K562 (cell line): ENCODE measurements around the gene SLIT1. TPM values are rescaled to one million over a fixed set of nuclear protein-coding genes. Genes with fewer than 3 reads are reported as not detected.

Experiments
- ATAC-seq: fragments of 200-7000 bp; cut with Tn5 transposase; 3 replicates; pipeline ENCODE4 v1.9.1; 2020; ENCODE audit warnings: moderate library complexity
- BruUV-seq: library from RNA; stranded (reverse); fragments of 400-500 nt; replicated peaks from 2 replicates; lab custom pipeline; 2021; lab: Mats Ljungman, UMichigan
- CTCF ChIA-PET: fragments of 300-600 bp; formaldehyde crosslinking; extraction: SDS; loops from one replicate; lab custom pipeline; 2021; ENCODE audit warnings: low intra/inter-chr PET ratio; lab: Yijun Ruan, JAX
- POLR2A ChIA-PET: fragments of 300-600, 350-650 bp; sonication (Branson Sonifier 250); formaldehyde crosslinking; extraction: SDS; loops from one replicate; lab custom pipeline; 2021; ENCODE audit warnings: antibody characterized with exemption, inconsistent platforms; lab: Yijun Ruan, JAX
- DNase-seq, 4 experiments: peaks; one replicate each; pipeline versions ENCODE4 v3.0.0 to v3.0.0-alpha.2; 2011 to 2018; ENCODE audit warnings: low spot score in 3 of 4, mixed read lengths in 3 of 4; ENCODE audit errors: extremely low read depth in 1 of 4
- FAIRE-seq: peaks from 2 replicates; lab custom pipeline; 2011; peaks lifted over from hg19 to GRCh38; lab: Jason Lieb, UNC
- H2AFZ ChIP-seq: 2 replicates; pipeline ENCODE4 v1.6.0; 2011; ENCODE audit warnings: low read depth, low read length, control low read depth, inconsistent platforms
- H3K27ac ChIP-seq: fragments of 200-600 bp; 3 replicates; pipeline ENCODE4 v1.8.0; 2011; ENCODE audit warnings: low read depth, mild to moderate bottlenecking, control low read depth, inconsistent platforms, low read length, moderate library complexity, mixed read lengths; ENCODE audit errors: extremely low read depth
- H3K27me3 ChIP-seq, 2 experiments: fragments of 300-600 bp in 1 of 2; 2 replicates in 1 of 2; 3 replicates in 1 of 2; pipeline versions ENCODE4 v1.6.0 to v1.8.0; 2011; ENCODE audit warnings: inconsistent platforms in 2 of 2, low read length in 2 of 2, mild to moderate bottlenecking in 1 of 2, mixed read lengths in 1 of 2, moderate library complexity in 1 of 2; ENCODE audit not compliant: control insufficient read depth in 2 of 2, insufficient read depth in 2 of 2
- H3K36me3 ChIP-seq: fragments of 300-600 bp; 3 replicates; pipeline ENCODE4 v1.8.0; 2011; ENCODE audit warnings: mild to moderate bottlenecking, low read length, inconsistent platforms; ENCODE audit not compliant: control insufficient read depth, insufficient read depth
- H3K4me1 ChIP-seq, 2 experiments: fragments of 200-600 bp in 1 of 2; replicated peaks in 1 of 2; 2 replicates in 1 of 2; 3 replicates in 1 of 2; pipeline versions ENCODE4 v1.5.1 to v1.8.0; 2011; ENCODE audit warnings: inconsistent platforms in 2 of 2, low read length in 2 of 2, mild to moderate bottlenecking in 1 of 2, mixed read lengths in 1 of 2, moderate library complexity in 1 of 2; ENCODE audit not compliant: control insufficient read depth in 2 of 2, insufficient read depth in 2 of 2
- H3K4me2 ChIP-seq: 2 replicates; pipeline ENCODE4 v1.6.1; 2011; ENCODE audit warnings: low read length, control low read depth, inconsistent platforms, mixed read lengths; ENCODE audit not compliant: insufficient read depth
- H3K4me3 ChIP-seq: fragments of 200-600 bp; sonication (generic), shearing (Covaris generic); 2 replicates; pipeline ENCODE4 v1.5.1; 2016; ENCODE audit warnings: control low read depth, inconsistent platforms
- H3K79me2 ChIP-seq: fragments of 200-600 bp; 3 replicates; pipeline ENCODE4 v1.8.0; 2011; ENCODE audit warnings: low read length, inconsistent platforms; ENCODE audit not compliant: control insufficient read depth, insufficient read depth
- H3K9ac ChIP-seq, 2 experiments: 2 replicates each; pipeline versions ENCODE4 v1.6.0 to v1.6.1; 2011; ENCODE audit warnings: low read depth in 2 of 2, low read length in 2 of 2, control low read depth in 1 of 2, inconsistent platforms in 1 of 2, mild to moderate bottlenecking in 1 of 2, mixed read lengths in 1 of 2; ENCODE audit not compliant: insufficient read depth in 1 of 2
- H3K9me1 ChIP-seq: one replicate; pipeline ENCODE4 v1.6.0; 2011; ENCODE audit warnings: inconsistent platforms, mild to moderate bottlenecking, low read length, moderate library complexity; ENCODE audit not compliant: control insufficient read depth, insufficient read depth
- H3K9me3 ChIP-seq: replicated peaks from 2 replicates; pipeline ENCODE4 v1.5.1; 2011; ENCODE audit warnings: low read depth, low read length, inconsistent platforms; ENCODE audit not compliant: control insufficient read depth, insufficient read depth
- H4K20me1 ChIP-seq: replicated peaks from 2 replicates; pipeline ENCODE4 v1.6.1; 2011; ENCODE audit warnings: low read length, inconsistent platforms, mixed read lengths; ENCODE audit not compliant: control insufficient read depth, insufficient read depth
- ARHGAP35 ChIP-seq: fragments of 450-650 bp; IDR thresholded peaks from 2 replicates; pipeline ENCODE4 v1.6.1; 2018; ENCODE audit not compliant: partially characterized antibody
- BMI1 ChIP-seq: fragments of 150-350 bp; IDR thresholded peaks from 2 replicates; pipeline ENCODE4 v1.6.1; 2014; ENCODE audit warnings: low read length
- CBX3 ChIP-seq, 2 experiments: IDR thresholded peaks; 1 replicate in 1 of 2; 2 replicates in 1 of 2; pipeline ENCODE4 v1.6.1; 2012; ENCODE audit warnings: inconsistent platforms in 2 of 2, low read length in 2 of 2, borderline replicate concordance in 1 of 2, control low read depth in 1 of 2
- CCAR2 ChIP-seq: fragments of 200-400 bp; formaldehyde crosslinking; IDR thresholded peaks from 2 replicates; pipeline ENCODE4 v1.6.1; 2017; ENCODE audit warnings: mild to moderate bottlenecking, low read depth, low read length
- CREB1 ChIP-seq, 2 experiments: sonication (generic) in 1 of 2; formaldehyde crosslinking in 1 of 2; IDR thresholded peaks; 2 replicates each; pipeline versions ENCODE4 v1.6.1 to v1.8.0; 2012 to 2022; ENCODE audit warnings: inconsistent platforms in 1 of 2, mild to moderate bottlenecking in 1 of 2, missing genetic modification reagents in 1 of 2, moderate library complexity in 1 of 2
- E2F3 ChIP-seq: fragments of 250-450 bp; sonication (Bioruptor Pico); IDR thresholded peaks from 2 replicates; pipeline ENCODE4 v1.4.0; 2020; ENCODE audit warnings: mild to moderate bottlenecking
- EWSR1 ChIP-seq: fragments of 450-650 bp; IDR thresholded peaks from 2 replicates; pipeline ENCODE4 v1.6.1; 2018; ENCODE audit warnings: borderline replicate concordance, mild to moderate bottlenecking, low read depth, moderate library complexity; ENCODE audit not compliant: partially characterized antibody
- GTF2A2 ChIP-seq: IDR thresholded peaks from 2 replicates; pipeline ENCODE4 v1.6.1; 2016; ENCODE audit warnings: mild to moderate bottlenecking, missing genetic modification characterization, missing compliant biosample characterization
- HNRNPK ChIP-seq: fragments of 200-400 bp; formaldehyde crosslinking; IDR thresholded peaks from one replicate; pipeline ENCODE4 v1.6.1; 2018; ENCODE audit warnings: mild to moderate bottlenecking, low read depth, low read length; ENCODE audit not compliant: poor library complexity, severe bottlenecking
- KLF13 ChIP-seq: fragments of 450-650 bp; IDR thresholded peaks from 2 replicates; pipeline ENCODE4 v1.6.1; 2016; ENCODE audit warnings: missing genetic modification characterization, low read depth, mild to moderate bottlenecking, missing compliant biosample characterization, moderate library complexity, borderline replicate concordance
- NR2C2 ChIP-seq, 2 experiments: fragments of 200-800 bp in 1 of 2; sonication (Bioruptor generic) in 1 of 2; sonication (generic) in 1 of 2; formaldehyde crosslinking in 1 of 2; IDR thresholded peaks; 2 replicates each; pipeline versions ENCODE4 v1.6.1 to v1.8.0; 2016 to 2022; ENCODE audit warnings: mild to moderate bottlenecking in 1 of 2, missing compliant biosample characterization in 1 of 2, missing genetic modification characterization in 1 of 2, missing genetic modification reagents in 1 of 2
- PCBP2 ChIP-seq: fragments of 200-400 bp; formaldehyde crosslinking; IDR thresholded peaks from 2 replicates; pipeline ENCODE4 v1.6.1; 2018; ENCODE audit warnings: low read length, low read depth, mild to moderate bottlenecking, moderate library complexity; ENCODE audit not compliant: poor library complexity, severe bottlenecking
- PTTG1 ChIP-seq: fragments of 450-650 bp; IDR thresholded peaks from 2 replicates; pipeline ENCODE4 v1.6.1; 2016; ENCODE audit warnings: low read depth, mild to moderate bottlenecking, missing genetic modification characterization, missing compliant biosample characterization
- TRIM28 ChIP-seq: fragments of 450-650 bp; IDR thresholded peaks from 2 replicates; pipeline ENCODE4 v1.6.1; 2017
- U2AF2 ChIP-seq: fragments of 200-400 bp; formaldehyde crosslinking; optimal IDR thresholded peaks from 2 replicates; pipeline ENCODE3; 2017; ENCODE audit warnings: low read depth, mild to moderate bottlenecking, low read length
- ZNF324 ChIP-seq: fragments of 250-450 bp; sonication (Bioruptor Pico); IDR thresholded peaks from 2 replicates; pipeline ENCODE4 v1.4.0; 2020; ENCODE audit warnings: mild to moderate bottlenecking
- WGBS: fragments of 100-300 bp; shearing (Covaris generic); methylation state at CpG from one replicate; pipeline ENCODE4 v1.1.6; 2016; ENCODE audit warnings: low coverage, mixed read lengths; ENCODE audit not compliant: insufficient coverage; ENCODE audit errors: missing lambda C conversion rate; 5-methylcytosine and 5-hydroxymethylcytosine counted together
- in situ Hi-C: fragments of 300-500 bp; cut with MboI; formaldehyde crosslinking; loops from 4 replicates; pipeline ENCODE4 v1.15.0; 2018; ENCODE audit warnings: inconsistent platforms, mixed read lengths
- intact Hi-C: fragments of 100-400 bp; cut with micrococcal nuclease; formaldehyde crosslinking; loops from 2 replicates; pipeline ENCODE4 v1.14.2; 2022
- polyA plus RNA-seq, 8 experiments: library from polyadenylated mRNA; depleted of rRNA in 4 of 8; stranded (reverse) in 5 of 8; unstranded in 3 of 8; fragments of >200 nt; fragmentation: Nextera tagmentation in 2 of 8; fragmentation: Illumina TruSeq in 1 of 8; extraction: Ambion mirVana in 2 of 8; extraction: Trizol in 1 of 8; gene quantifications; 2 replicates each; pipeline versions ENCODE4 v1.2.1 to v1.2.3, GENCODE V29; 2011 to 2014; ENCODE audit warnings: inconsistent platforms in 1 of 8, missing spikeins in 1 of 8
- total RNA-seq, 7 experiments: library from RNA; depleted of rRNA in 6 of 7; stranded (reverse); fragments of >200 nt in 6 of 7; fragmentation: Illumina TruSeq in 2 of 7; extraction: Trizol in 2 of 7; gene quantifications; 2 replicates each; pipeline versions ENCODE4 v1.2.1 to v1.2.3, GENCODE V29; 2011 to 2021; ENCODE audit warnings: low replicate concordance in 1 of 7
- TF ChIP-seq, protein P1 (sequence below), 2 experiments: fragments of 450-650 bp in 1 of 2; sonication (generic) in 1 of 2; formaldehyde crosslinking; conservative IDR thresholded peaks; 2 replicates each; pipeline versions ENCODE4 v1.4.0 to v1.8.1; 2020 to 2022; ENCODE audit warnings: mild to moderate bottlenecking in 1 of 2, missing genetic modification reagents in 1 of 2

The SLIT1 gene
- total and polyA plus RNA-seq, 9 of the 15 experiments (the other 6 are each of a cell fraction or from before 2014, with no cell fraction given) = 0.01 to 0.11 (median 0.04) TPM; not detected in 3

DNA sequence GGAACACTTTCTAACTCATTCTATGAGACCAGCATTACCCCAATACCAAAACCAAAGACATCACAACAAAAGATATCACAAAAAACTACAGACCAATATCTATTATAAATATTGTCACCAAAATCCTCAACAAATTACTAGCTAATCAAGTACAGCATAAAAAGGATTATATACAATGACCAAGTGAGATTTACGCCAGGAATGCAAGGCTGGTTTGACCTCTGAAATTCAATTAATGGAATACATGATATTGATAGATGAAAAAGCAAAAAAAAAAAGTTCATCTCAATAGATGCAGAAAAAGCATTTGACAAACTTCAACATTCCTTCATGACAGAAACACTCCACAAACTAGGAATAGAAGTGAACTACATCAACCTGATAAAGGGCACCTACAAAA is 178.3 kb downstream of the SLIT1 start:
- intact Hi-C loops = no loop called here
- no peak overlapping the region for H2AFZ ChIP-seq
- no peaks in the 10 kb centered on the region for H3K9me1 ChIP-seq
- no peaks in the 10 kb centered on the region; a peak in 1 of 5 replicates for H3K4me1 ChIP-seq
- DNase-seq (peak in 1 of 4 experiments; percentile 11), FAIRE-seq (no peak), ATAC-seq (no peak)
- WGBS = 0% methylated on average over 1 of the region's 1 CpG
- no peaks in the 10 kb centered on the region for H3K9me3 ChIP-seq
- in situ Hi-C loops = no loop called here
- H3K36me3 ChIP-seq = no peaks in the 10 kb centered on the region
- H3K4me2 ChIP-seq = no peak overlapping the region
- peaks cover 0 to 2% of the 10 kb centered on the region in 2 experiments; a peak in 2 of 5 replicates for H3K27me3 ChIP-seq
- no peak overlapping the region for H3K4me3 ChIP-seq
- H4K20me1 ChIP-seq = no peaks in the 10 kb centered on the region
- BruUV-seq = no TSS peak
- TF ChIP-seq ZNF324 (CRISPR knock-in tag) (peak; percentile 97), HNRNPK (no peak), TRIM28 (0 out of 2 replicates have a peak, but pooled peaks have one; percentile 27), CBX3 (IDR thresholded peaks at IDR 0.05; ENCODE audit: borderline replicate concordance in 1 of 2, low read length in 2 of 2) (0 out of 3 replicates have a peak, but pooled peaks of 1 of the 2 experiments have one; percentile 28), NR2C2 (CRISPR knock-in tag; IDR thresholded peaks at IDR 0.05) (no peak), NR2C2 (tag; IDR thresholded peaks at IDR 0.05) (no peak), PTTG1 (no peak)
- H3K79me2 ChIP-seq = no peaks in the 10 kb centered on the region
- CTCF ChIA-PET = no interaction called here
- no peak overlapping the region for H3K9ac ChIP-seq
- H3K27ac ChIP-seq = no peak overlapping the region
- POLR2A ChIA-PET = no interaction called here

DNA sequence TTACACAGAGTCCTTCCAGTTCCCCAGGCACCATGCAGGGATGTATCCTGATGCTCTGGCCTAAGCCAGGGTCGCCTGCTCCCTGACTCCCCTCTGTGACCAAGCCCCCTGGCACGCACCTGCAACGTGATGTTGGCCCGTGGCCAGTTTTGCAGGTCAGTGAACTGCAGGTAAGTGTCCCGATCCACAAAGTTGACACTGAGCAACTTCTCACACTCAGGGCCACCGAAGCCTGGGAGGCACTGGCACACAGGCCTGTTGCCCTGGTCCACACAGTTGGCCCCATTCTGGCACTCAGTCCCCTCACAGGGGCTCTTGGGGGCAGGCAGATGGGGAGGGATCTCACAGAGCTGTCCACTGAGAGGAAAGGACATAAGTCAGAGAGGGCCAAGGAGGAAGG is 179.4 kb downstream of the SLIT1 start:
- H3K27me3 ChIP-seq = no peaks in the 10 kb centered on the region
- H3K79me2 ChIP-seq = no peaks in the 10 kb centered on the region
- intact Hi-C loops = no loop called here
- in situ Hi-C loops = no loop called here
- no peaks in the 10 kb centered on the region for H4K20me1 ChIP-seq
- no peak overlapping the region for H3K4me2 ChIP-seq
- FAIRE-seq = no peak
- ATAC-seq = no peak
- CTCF ChIA-PET = no interaction called here
- no peak overlapping the region for H3K27ac ChIP-seq
- H3K9me3 ChIP-seq = no peaks in the 10 kb centered on the region
- no peak overlapping the region for H3K9ac ChIP-seq
- no peaks in the 10 kb centered on the region for H3K36me3 ChIP-seq
- DNase-seq = no peak
- 0% methylated on average over 6 of the region's 6 CpGs for WGBS
- no peaks in the 10 kb centered on the region for H3K4me1 ChIP-seq
- no peaks in the 10 kb centered on the region for H3K9me1 ChIP-seq
- BruUV-seq = no TSS peak
- H3K4me3 ChIP-seq = no peak overlapping the region
- POLR2A ChIA-PET = no interaction called here
- H2AFZ ChIP-seq = no peak overlapping the region
- TF ChIP-seq ARHGAP35 (no peak), PCBP2 (no peak), E2F3 (CRISPR knock-in tag) (no peak), CCAR2 (no peak), CREB1 (IDR thresholded peaks at IDR 0.05) (no peak), CREB1 (CRISPR knock-in tag; IDR thresholded peaks at IDR 0.05) (no peak), BMI1 (no peak), KLF13 (tag) (no peak), U2AF2 (no peak), GTF2A2 (tag) (no peak), EWSR1 (no peak)
- TF ChIP-seq, protein P1, sequence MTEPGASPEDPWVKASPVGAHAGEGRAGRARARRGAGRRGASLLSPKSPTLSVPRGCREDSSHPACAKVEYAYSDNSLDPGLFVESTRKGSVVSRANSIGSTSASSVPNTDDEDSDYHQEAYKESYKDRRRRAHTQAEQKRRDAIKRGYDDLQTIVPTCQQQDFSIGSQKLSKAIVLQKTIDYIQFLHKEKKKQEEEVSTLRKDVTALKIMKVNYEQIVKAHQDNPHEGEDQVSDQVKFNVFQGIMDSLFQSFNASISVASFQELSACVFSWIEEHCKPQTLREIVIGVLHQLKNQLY (CRISPR knock-in tag; conservative IDR thresholded peaks at IDR 0.05) = no peak
